T1000 (cell line): ENCODE results near the gene KRTAP9-3.
"Not testable (repeated sequence)": the region's sequence is repeated elsewhere in the genome, so short reads cannot be mapped to it uniquely, and the experiment has no call there.

ENCODE experiments used
- DNase-seq: peaks from one replicate; lab custom pipeline; 2025; ENCODE audit warnings: mixed read lengths; lab: John Stamatoyannopoulos, UW

KRTAP9-3 gene

GRCh38 chr17:41232399-41233105 lies at the start of gene KRTAP9-3:
TSS of gene KRTAP9-3 (plus strand) at chr17:41232449. CDS start at chr17:41232502, 53 bp downstream.
- not testable (repeated sequence) for DNase-seq

- no peak for DNase-seq
Measured at GRCh38 chr17:41184480-41184961, 47.7 kb upstream of the KRTAP9-3 start, which contains the start of gene KRTAP4-1. TSS of gene KRTAP4-1 (minus strand) at chr17:41184911. CDS start at chr17:41184854, 57 bp downstream.

- no peak for DNase-seq
Measured at GRCh38 chr17:41185001-41185400, 47.2 kb upstream of the KRTAP9-3 start.

GRCh38 chr17:41186872-41187271 lies 45.4 kb upstream of the KRTAP9-3 start:
- DNase-seq = no peak

GRCh38 chr17:41189837-41190318 lies 42.4 kb upstream of the KRTAP9-3 start, which contains the start of gene KRTAP9-1:
TSS of gene KRTAP9-1 (plus strand) at chr17:41189887. CDS start at chr17:41189887, 0 bp downstream.
- not testable (repeated sequence) for DNase-seq

- no peak for DNase-seq
Measured at GRCh38 chr17:41190328-41190727, 41.9 kb upstream of the KRTAP9-3 start.

- DNase-seq = no peak
Measured at GRCh38 chr17:41196068-41196467, 36.2 kb upstream of the KRTAP9-3 start.

GRCh38 chr17:41199421-41200078 lies 32.7 kb upstream of the KRTAP9-3 start:
- DNase-seq = no peak

GRCh38 chr17:41211845-41212466 lies 20.3 kb upstream of the KRTAP9-3 start:
- no peak for DNase-seq

GRCh38 chr17:41212524-41213169 lies 19.6 kb upstream of the KRTAP9-3 start:
- no peak for DNase-seq

GRCh38 chr17:41215681-41216080 lies 16.6 kb upstream of the KRTAP9-3 start:
- DNase-seq = no peak

GRCh38 chr17:41223821-41224220 lies 8.4 kb upstream of the KRTAP9-3 start:
- no peak for DNase-seq

- DNase-seq = no peak
Measured at GRCh38 chr17:41226051-41226450, 6.2 kb upstream of the KRTAP9-3 start.

GRCh38 chr17:41226598-41227095 lies 5.6 kb upstream of the KRTAP9-3 start, which contains the start of gene KRTAP9-2:
TSS of gene KRTAP9-2 (plus strand) at chr17:41226648. CDS start at chr17:41226655, 7 bp downstream.
- not testable (repeated sequence) for DNase-seq

- DNase-seq = no peak
Measured at GRCh38 chr17:41230094-41230493, 2.2 kb upstream of the KRTAP9-3 start.

- DNase-seq = no peak
Measured at GRCh38 chr17:41231731-41232130, 518 bp upstream of the KRTAP9-3 start.

- not testable (repeated sequence) for DNase-seq
Measured at GRCh38 chr17:41237116-41237515, 4.9 kb downstream of the KRTAP9-3 start.

- DNase-seq = not testable (repeated sequence)
Measured at GRCh38 chr17:41237949-41238437, 5.7 kb downstream of the KRTAP9-3 start, which contains the start of gene KRTAP9-8. TSS of gene KRTAP9-8 (plus strand) at chr17:41237999. CDS start at chr17:41238052, 53 bp downstream.

- not testable (repeated sequence) for DNase-seq
Measured at GRCh38 chr17:41246995-41247787, 14.9 kb downstream of the KRTAP9-3 start.

GRCh38 chr17:41249637-41250240 lies 17.5 kb downstream of the KRTAP9-3 start, which contains the start of gene KRTAP9-4:
TSS of gene KRTAP9-4 (plus strand) at chr17:41249687. CDS start at chr17:41249721, 34 bp downstream.
- DNase-seq = not testable (repeated sequence)
